Loucy (cell line): Measurements from ENCODE around the gene NHSL2.

Source experiments
- H2AFZ ChIP-seq: fragments of 200-600 bp; sonication (generic); 2 replicates; pipeline ENCODE4 v1.6.0; 2016; ENCODE audit warnings: antibody characterized with exemption, mild to moderate bottlenecking, low read length, moderate library complexity
- H3F3A ChIP-seq: fragments of 200-600 bp; 2 replicates; pipeline ENCODE4 v1.6.0; 2016; ENCODE audit warnings: antibody characterized with exemption, low read depth, mild to moderate bottlenecking
- H3K27me3 ChIP-seq: fragments of 200-600 bp; sonication (generic); 2 replicates; pipeline ENCODE4 v1.6.1; 2014; ENCODE audit warnings: low read length, mild to moderate bottlenecking; ENCODE audit not compliant: insufficient read depth, poor library complexity, severe bottlenecking
- H3K36me3 ChIP-seq: fragments of 200-600 bp; sonication (generic); 2 replicates; pipeline ENCODE4 v1.6.1; 2016; ENCODE audit warnings: low read length; ENCODE audit not compliant: insufficient read depth
- H3K4me1 ChIP-seq: fragments of 200-600 bp; sonication (generic); 2 replicates; pipeline ENCODE4 v1.5.1; 2014; ENCODE audit warnings: low read length, mild to moderate bottlenecking; ENCODE audit not compliant: insufficient read depth, poor library complexity, severe bottlenecking
- H3K4me2 ChIP-seq: fragments of 200-600 bp; sonication (generic); 2 replicates; pipeline ENCODE4 v1.6.0; 2014; ENCODE audit warnings: antibody characterized with exemption, low read length, low read depth, mild to moderate bottlenecking; ENCODE audit not compliant: poor library complexity, severe bottlenecking
- H3K4me3 ChIP-seq: fragments of 200-600 bp; sonication (generic); 2 replicates; pipeline ENCODE4 v1.5.1; 2014; ENCODE audit warnings: low read length, mild to moderate bottlenecking, mixed read lengths; ENCODE audit not compliant: poor library complexity, severe bottlenecking
- H3K79me2 ChIP-seq: fragments of 200-600 bp; sonication (generic); 2 replicates; pipeline ENCODE4 v1.6.1; 2014; ENCODE audit warnings: low read length; ENCODE audit not compliant: insufficient read depth
- H3K9ac ChIP-seq: fragments of 200-600 bp; sonication (generic); 2 replicates; pipeline ENCODE4 v1.6.0; 2014; ENCODE audit warnings: mild to moderate bottlenecking, low read depth, low read length, moderate library complexity; ENCODE audit not compliant: poor library complexity, severe bottlenecking
- H3K9me2 ChIP-seq: fragments of 200-600 bp; sonication (generic); replicated peaks from 2 replicates; pipeline ENCODE4 v1.6.1; 2016; ENCODE audit warnings: low read depth, low read length, mixed read lengths
- H3K9me3 ChIP-seq: fragments of 200-600 bp; sonication (generic); 2 replicates; pipeline ENCODE4 v1.6.1; 2014; ENCODE audit warnings: mild to moderate bottlenecking, antibody characterized with exemption, low read length, low read depth; ENCODE audit not compliant: insufficient read depth
- H4K20me1 ChIP-seq: fragments of 200-600 bp; sonication (generic); 2 replicates; pipeline ENCODE4 v1.6.0; 2014; ENCODE audit warnings: antibody characterized with exemption, low read length, mild to moderate bottlenecking; ENCODE audit not compliant: insufficient read depth, poor library complexity, severe bottlenecking
- EZH2phosphoT487 ChIP-seq: fragments of 200-600 bp; IDR thresholded peaks from 2 replicates; pipeline ENCODE4 v1.6.1; 2018; ENCODE audit warnings: antibody characterized with exemption, mild to moderate bottlenecking, moderate library complexity, borderline replicate concordance
- TF ChIP-seq, protein P1 (sequence below): fragments of 200-600 bp; sonication (generic); conservative IDR thresholded peaks from 2 replicates; pipeline ENCODE4 v1.5.1; 2014; ENCODE audit warnings: mild to moderate bottlenecking, antibody characterized with exemption, low read length

NHSL2 gene

GRCh38 chrX:72009731-72010130 is 99.1 kb downstream of the NHSL2 start:
- Histone ChIP-seq H3K4me2 (no peak overlapping the region), H3K36me3 (no peaks in the 10 kb centered on the region), H3F3A (no peaks in the 10 kb centered on the region), H3K9me3 (no peaks in the 10 kb centered on the region), H4K20me1 (no peaks in the 10 kb centered on the region), H3K9ac (no peak overlapping the region), H3K4me3 (no peak overlapping the region), H3K4me1 (no peaks in the 10 kb centered on the region), H3K79me2 (no peaks in the 10 kb centered on the region), H2AFZ (no peak overlapping the region), H3K9me2 (no peaks in the 10 kb centered on the region), H3K27me3 (no peaks in the 10 kb centered on the region)
- no peak for TF ChIP-seq EZH2phosphoT487
- TF ChIP-seq, protein P1, sequence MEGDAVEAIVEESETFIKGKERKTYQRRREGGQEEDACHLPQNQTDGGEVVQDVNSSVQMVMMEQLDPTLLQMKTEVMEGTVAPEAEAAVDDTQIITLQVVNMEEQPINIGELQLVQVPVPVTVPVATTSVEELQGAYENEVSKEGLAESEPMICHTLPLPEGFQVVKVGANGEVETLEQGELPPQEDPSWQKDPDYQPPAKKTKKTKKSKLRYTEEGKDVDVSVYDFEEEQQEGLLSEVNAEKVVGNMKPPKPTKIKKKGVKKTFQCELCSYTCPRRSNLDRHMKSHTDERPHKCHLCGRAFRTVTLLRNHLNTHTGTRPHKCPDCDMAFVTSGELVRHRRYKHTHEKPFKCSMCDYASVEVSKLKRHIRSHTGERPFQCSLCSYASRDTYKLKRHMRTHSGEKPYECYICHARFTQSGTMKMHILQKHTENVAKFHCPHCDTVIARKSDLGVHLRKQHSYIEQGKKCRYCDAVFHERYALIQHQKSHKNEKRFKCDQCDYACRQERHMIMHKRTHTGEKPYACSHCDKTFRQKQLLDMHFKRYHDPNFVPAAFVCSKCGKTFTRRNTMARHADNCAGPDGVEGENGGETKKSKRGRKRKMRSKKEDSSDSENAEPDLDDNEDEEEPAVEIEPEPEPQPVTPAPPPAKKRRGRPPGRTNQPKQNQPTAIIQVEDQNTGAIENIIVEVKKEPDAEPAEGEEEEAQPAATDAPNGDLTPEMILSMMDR = no peak

DNA sequence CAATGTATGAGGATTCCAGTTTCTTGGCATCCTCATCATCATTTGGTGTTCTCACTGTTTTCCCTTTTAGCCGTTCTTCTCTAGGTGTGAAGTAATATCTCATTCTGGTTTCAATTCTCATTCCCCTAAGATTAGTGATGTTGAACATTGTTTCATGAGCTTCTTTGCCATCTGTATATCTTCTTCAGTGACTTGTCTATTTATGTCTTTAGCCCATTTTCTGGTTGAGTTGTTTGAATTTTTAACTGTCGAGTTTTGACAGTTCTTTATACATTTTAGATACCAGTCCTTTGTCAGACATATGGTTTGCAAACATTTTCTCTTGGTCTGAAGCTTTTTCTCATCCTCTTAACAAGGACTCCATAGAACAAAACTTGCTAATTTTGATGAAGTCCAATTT is 101.1 kb downstream of the NHSL2 start:
- no peak overlapping the region for H2AFZ ChIP-seq
- H3K4me3 ChIP-seq = no peak overlapping the region
- no peaks in the 10 kb centered on the region for H4K20me1 ChIP-seq
- H3K27me3 ChIP-seq = no peaks in the 10 kb centered on the region
- H3K9me2 ChIP-seq = no peaks in the 10 kb centered on the region
- no peak overlapping the region for H3K9ac ChIP-seq
- H3F3A ChIP-seq = no peaks in the 10 kb centered on the region
- H3K9me3 ChIP-seq = no peaks in the 10 kb centered on the region
- no peaks in the 10 kb centered on the region for H3K4me1 ChIP-seq
- no peak overlapping the region for H3K4me2 ChIP-seq
- no peaks in the 10 kb centered on the region for H3K79me2 ChIP-seq
- TF ChIP-seq EZH2phosphoT487 = no peak
- TF ChIP-seq, protein P1 = no peak
- H3K36me3 ChIP-seq = no peaks in the 10 kb centered on the region

DNA sequence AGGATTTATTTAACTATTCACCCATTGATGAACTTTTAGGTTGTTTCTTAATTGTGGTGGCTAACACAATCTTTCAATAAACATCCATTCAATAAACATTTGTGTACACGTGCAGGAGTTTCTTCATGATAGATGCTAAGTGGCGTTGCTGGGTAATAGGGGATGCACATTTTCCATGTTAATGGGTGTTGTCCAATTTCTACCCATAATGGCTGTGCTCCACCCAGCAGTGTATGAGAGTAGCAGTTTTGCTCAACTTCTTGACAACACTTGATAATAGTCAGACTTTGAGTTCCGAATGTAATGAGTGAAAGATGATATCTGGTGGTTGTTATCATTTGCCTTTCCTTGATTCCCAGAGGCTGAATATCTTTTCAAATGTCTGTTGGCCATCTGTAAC is 104.7 kb downstream of the NHSL2 start:
- H2AFZ ChIP-seq = no peak overlapping the region
- no peaks in the 10 kb centered on the region for H3K9me2 ChIP-seq
- H3K9ac ChIP-seq = no peak overlapping the region
- no peaks in the 10 kb centered on the region for H3K9me3 ChIP-seq
- H3K27me3 ChIP-seq = no peaks in the 10 kb centered on the region
- peaks cover 17% of the 10 kb centered on the region for H3K4me1 ChIP-seq
- TF ChIP-seq, protein P1 = no peak
- no peak for TF ChIP-seq EZH2phosphoT487
- H3F3A ChIP-seq = no peaks in the 10 kb centered on the region
- no peak overlapping the region for H3K4me3 ChIP-seq
- H3K36me3 ChIP-seq = no peaks in the 10 kb centered on the region
- H3K79me2 ChIP-seq = no peaks in the 10 kb centered on the region
- no peaks in the 10 kb centered on the region for H4K20me1 ChIP-seq
- H3K4me2 ChIP-seq = no peak overlapping the region
